Glutamatergic neuron (in vitro differentiated cells): ENCODE results near the gene LRRC26. TPM values are rescaled to one million over a fixed set of nuclear protein-coding genes. Genes with fewer than 3 reads are reported as not detected.

Source experiments
- DNase-seq: peaks from one replicate; pipeline ENCODE4 v3.0.0; 2022
- H3K27ac Mint-ChIP-seq: one replicate; pipeline ENCODE4 v1.8.0; 2020; ENCODE audit warnings: mild to moderate bottlenecking, mixed read lengths, inconsistent platforms; ENCODE audit not compliant: unreplicated experiment
- H3K27me3 Mint-ChIP-seq: one replicate; pipeline ENCODE4 v1.8.0; 2020; ENCODE audit warnings: mild to moderate bottlenecking, moderate library complexity, mixed read lengths, inconsistent platforms; ENCODE audit not compliant: unreplicated experiment
- H3K36me3 Mint-ChIP-seq: one replicate; pipeline ENCODE4 v1.8.0; 2020; ENCODE audit warnings: mild to moderate bottlenecking, mixed read lengths, inconsistent platforms; ENCODE audit not compliant: unreplicated experiment
- H3K4me1 Mint-ChIP-seq: one replicate; pipeline ENCODE4 v1.8.0; 2020; ENCODE audit warnings: mild to moderate bottlenecking, low read depth, mixed read lengths, inconsistent platforms; ENCODE audit not compliant: unreplicated experiment
- H3K4me3 Mint-ChIP-seq: one replicate; pipeline ENCODE4 v1.8.0; 2020; ENCODE audit warnings: mild to moderate bottlenecking, mixed read lengths, inconsistent platforms; ENCODE audit not compliant: unreplicated experiment
- H3K9me3 Mint-ChIP-seq: one replicate; pipeline ENCODE4 v1.8.0; 2020; ENCODE audit warnings: mild to moderate bottlenecking, moderate library complexity, mixed read lengths, inconsistent platforms; ENCODE audit not compliant: unreplicated experiment
- total RNA-seq: library from RNA; stranded (reverse); fragmentation: NEBNext Ultra II Directional; extraction: Animal tissue kit (Norgen Biotek cat#: 25700); gene quantifications from one replicate; pipeline ENCODE4 v1.2.1, GENCODE V29; 2021; ENCODE audit not compliant: unreplicated experiment
- TF ChIP-seq, protein P1 (sequence below): fragments of 200-600 bp; sonication (generic); IDR thresholded peaks from one replicate; pipeline ENCODE4 v1.5.0; 2021; ENCODE audit not compliant: partially characterized antibody, unreplicated experiment

LRRC26 gene
- total RNA-seq, 1 donor from 2014 or later, result 0.98 TPM

DNA sequence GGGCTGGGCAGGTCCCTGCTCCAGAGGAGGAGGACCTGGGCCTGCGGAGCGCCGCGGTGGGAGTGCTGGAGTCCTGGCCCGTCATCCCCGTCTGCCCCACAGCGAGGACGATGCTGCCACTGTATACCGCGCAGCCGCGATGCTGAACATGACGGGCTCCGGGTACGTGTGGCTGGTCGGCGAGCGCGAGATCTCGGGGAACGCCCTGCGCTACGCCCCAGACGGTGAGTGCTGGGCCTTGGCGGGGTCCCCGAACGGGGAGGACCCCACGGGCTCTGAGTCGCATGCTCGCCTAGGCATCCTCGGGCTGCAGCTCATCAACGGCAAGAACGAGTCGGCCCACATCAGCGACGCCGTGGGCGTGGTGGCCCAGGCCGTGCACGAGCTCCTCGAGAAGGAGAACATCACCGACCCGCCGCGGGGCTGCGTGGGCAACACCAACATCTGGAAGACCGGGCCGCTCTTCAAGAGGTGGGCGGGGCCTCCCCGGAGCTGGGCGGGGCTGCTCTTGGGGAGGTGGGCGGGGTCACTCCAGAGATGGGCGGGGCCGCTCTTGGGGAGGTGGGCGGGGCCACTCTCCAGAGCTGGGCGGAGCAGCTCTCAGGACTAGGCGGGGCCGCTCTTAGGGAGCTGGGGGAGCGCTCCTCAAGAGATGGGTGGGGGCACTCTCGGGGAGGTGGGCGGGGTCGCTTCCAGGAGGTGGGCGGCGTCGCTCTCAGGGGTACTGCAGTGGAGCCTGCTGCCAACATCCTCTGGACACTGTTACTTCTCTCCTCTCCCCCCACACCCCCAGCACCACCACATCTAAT is 13.1 kb downstream of the LRRC26 start:
- peaks cover 2% of the 10 kb centered on the region for H3K9me3 Mint-ChIP-seq
- H3K4me1 Mint-ChIP-seq, result peaks cover 10% of the 10 kb centered on the region
- peaks cover 18% of the 10 kb centered on the region for H3K27me3 Mint-ChIP-seq
- TF ChIP-seq, protein P1, sequence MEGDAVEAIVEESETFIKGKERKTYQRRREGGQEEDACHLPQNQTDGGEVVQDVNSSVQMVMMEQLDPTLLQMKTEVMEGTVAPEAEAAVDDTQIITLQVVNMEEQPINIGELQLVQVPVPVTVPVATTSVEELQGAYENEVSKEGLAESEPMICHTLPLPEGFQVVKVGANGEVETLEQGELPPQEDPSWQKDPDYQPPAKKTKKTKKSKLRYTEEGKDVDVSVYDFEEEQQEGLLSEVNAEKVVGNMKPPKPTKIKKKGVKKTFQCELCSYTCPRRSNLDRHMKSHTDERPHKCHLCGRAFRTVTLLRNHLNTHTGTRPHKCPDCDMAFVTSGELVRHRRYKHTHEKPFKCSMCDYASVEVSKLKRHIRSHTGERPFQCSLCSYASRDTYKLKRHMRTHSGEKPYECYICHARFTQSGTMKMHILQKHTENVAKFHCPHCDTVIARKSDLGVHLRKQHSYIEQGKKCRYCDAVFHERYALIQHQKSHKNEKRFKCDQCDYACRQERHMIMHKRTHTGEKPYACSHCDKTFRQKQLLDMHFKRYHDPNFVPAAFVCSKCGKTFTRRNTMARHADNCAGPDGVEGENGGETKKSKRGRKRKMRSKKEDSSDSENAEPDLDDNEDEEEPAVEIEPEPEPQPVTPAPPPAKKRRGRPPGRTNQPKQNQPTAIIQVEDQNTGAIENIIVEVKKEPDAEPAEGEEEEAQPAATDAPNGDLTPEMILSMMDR, result no peak
- H3K27ac Mint-ChIP-seq, result no peak overlapping the region
- H3K36me3 Mint-ChIP-seq, result no peaks in the 10 kb centered on the region
- H3K4me3 Mint-ChIP-seq, result no peak overlapping the region
- peak; percentile 64 for DNase-seq

DNA sequence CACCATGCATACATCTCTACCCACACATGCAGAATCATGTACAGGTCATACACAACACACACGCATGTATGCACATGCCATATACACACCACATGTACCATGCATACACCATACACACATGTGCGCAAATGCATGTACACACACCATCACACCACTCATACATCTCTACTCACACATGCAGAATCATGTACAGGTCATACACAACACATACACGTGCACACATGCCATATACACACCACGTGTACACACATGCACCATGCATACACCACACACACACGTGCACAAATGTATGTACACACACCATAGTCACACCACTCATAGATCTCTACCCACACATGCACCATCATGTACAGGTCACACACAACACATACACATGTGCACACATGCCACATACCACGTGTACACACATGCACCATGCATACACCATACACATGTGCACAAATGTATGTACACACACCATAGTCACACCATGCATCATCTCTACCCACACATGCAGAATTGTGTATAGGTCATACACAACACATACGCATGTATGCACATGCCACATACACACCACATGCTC is 16.9 kb downstream of the LRRC26 start:
- Mint-ChIP-seq H3K27me3 (peaks cover 6% of the 10 kb centered on the region), H3K27ac (no peak overlapping the region), H3K4me1 (peaks cover under 1% of the 10 kb centered on the region), H3K4me3 (no peak overlapping the region), H3K9me3 (no peaks in the 10 kb centered on the region), H3K36me3 (no peaks in the 10 kb centered on the region)
- DNase-seq, result no peak
- TF ChIP-seq, protein P1, result no peak

DNA sequence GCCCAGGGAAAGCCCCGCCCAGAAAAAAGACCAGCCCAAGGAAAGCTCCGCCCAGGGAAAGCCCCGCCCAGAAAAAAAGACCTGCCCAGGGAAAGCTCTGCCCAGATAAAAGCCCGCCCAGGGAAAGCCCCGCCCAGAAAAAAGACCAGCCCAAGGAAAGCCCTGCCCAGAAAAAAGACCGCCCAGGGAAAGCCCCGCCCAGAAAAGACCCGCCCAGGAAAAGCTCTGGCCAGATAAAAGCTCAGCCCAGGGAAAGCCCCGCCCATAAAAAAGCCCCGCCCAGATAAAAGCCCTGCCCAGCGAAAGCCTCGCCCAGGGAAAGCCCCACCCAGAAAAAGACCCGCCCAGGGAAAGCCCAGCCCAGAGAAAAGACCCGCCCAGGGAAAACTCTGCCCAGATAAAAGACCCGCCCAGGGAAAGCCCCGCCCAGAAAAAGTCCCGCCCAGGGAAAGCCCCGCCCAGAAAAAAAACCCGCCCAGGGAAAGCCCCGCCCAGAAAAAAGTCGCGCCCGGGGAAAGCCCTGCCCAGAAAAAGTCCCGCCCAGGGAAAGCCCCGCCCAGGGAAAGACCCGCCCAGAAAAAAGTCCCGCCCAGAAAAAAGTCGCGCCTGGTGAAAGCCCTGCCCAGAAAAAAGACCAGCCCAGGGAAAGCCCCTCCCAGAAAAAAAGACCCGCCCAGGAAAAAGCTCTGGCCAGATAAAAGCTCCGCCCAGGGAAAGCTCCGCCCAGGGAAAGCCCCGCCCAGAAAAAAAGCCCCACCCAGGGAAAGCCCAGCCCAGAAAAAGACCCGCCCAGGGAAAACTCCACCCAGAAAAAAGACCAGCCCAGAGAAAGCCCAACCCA is 19.0 kb downstream of the LRRC26 start:
- H3K36me3 Mint-ChIP-seq, result no peaks in the 10 kb centered on the region
- peaks cover 7% of the 10 kb centered on the region for H3K27me3 Mint-ChIP-seq
- TF ChIP-seq, protein P1, result no peak
- H3K4me3 Mint-ChIP-seq, result no peak overlapping the region
- no peak for DNase-seq
- no peaks in the 10 kb centered on the region for H3K4me1 Mint-ChIP-seq
- H3K27ac Mint-ChIP-seq, result no peak overlapping the region
- H3K9me3 Mint-ChIP-seq, result peaks cover 2% of the 10 kb centered on the region

DNA sequence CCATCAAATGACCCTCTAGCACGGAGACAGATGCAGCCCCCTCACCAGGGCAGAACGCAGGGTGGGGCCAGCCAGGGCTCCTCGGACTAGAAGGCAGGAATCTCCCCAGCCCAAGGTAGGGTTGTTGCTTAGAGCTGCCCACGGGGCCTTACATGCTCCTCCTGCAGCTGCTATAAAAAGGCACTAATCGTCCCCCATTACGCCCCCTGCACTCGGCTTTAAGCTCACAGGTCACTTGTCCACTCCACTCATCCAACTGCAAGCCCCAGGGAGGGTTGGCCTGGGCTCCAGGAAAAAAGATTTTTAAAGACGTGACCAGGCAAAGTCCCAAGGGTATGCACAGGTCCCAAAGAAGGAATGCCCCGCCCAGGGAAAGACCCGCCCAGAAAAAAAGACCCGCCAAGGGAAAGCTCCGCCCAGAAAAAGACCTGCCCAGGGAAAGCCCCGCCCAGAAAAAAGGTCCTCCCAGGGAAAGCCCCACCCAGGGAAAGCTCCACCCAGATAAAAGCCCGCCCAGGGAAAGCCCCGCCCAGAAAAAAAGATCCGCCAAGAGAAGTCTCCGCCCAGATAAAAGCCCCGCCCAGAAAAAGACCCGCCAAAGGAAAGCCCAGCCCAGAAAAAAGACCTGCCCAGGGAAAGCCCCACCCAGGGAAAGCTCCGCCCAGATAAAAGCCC is 19.8 kb downstream of the LRRC26 start:
- H3K9me3 Mint-ChIP-seq, result peaks cover 2% of the 10 kb centered on the region
- no peaks in the 10 kb centered on the region for H3K36me3 Mint-ChIP-seq
- H3K27me3 Mint-ChIP-seq, result peaks cover 6% of the 10 kb centered on the region
- H3K4me3 Mint-ChIP-seq, result no peak overlapping the region
- H3K27ac Mint-ChIP-seq, result no peak overlapping the region
- TF ChIP-seq, protein P1, result no peak
- H3K4me1 Mint-ChIP-seq, result no peaks in the 10 kb centered on the region
- DNase-seq, result no peak
